ENCODE measurements around the gene TRIM27.

- TF ChIP-seq, protein P1, sequence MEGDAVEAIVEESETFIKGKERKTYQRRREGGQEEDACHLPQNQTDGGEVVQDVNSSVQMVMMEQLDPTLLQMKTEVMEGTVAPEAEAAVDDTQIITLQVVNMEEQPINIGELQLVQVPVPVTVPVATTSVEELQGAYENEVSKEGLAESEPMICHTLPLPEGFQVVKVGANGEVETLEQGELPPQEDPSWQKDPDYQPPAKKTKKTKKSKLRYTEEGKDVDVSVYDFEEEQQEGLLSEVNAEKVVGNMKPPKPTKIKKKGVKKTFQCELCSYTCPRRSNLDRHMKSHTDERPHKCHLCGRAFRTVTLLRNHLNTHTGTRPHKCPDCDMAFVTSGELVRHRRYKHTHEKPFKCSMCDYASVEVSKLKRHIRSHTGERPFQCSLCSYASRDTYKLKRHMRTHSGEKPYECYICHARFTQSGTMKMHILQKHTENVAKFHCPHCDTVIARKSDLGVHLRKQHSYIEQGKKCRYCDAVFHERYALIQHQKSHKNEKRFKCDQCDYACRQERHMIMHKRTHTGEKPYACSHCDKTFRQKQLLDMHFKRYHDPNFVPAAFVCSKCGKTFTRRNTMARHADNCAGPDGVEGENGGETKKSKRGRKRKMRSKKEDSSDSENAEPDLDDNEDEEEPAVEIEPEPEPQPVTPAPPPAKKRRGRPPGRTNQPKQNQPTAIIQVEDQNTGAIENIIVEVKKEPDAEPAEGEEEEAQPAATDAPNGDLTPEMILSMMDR (IDR thresholded peaks at IDR 0.05; ENCODE audit: insufficient read depth, low read depth, low read length), result no peak
- TF ChIP-seq EZH2 (IDR thresholded peaks at IDR 0.05; ENCODE audit: insufficient read depth, low read length), result no peak
These were observed 63.2 kb downstream of the TRIM27 start for GRCh38 chr6:28860581-28860980.
